ENCODE measurements around the gene FAM114A2.

DNA sequence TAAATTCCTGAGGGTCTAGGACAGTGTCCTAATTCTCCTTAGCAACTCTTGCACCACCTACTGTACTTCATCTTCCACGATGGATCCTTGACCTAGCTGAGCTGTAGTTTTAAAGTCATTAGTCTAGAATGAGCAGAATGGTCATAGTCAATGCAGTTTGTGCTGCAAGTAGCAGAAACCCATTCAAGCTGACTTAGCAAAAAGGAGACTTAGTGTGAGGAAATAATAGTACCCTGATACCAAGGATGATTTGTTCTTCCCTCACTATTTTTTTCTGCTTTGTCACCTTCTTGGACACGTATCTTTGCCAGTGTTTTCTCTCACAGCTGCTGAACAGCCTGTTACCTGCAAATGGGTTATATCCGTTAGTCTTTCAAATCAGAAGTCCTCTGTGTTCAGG lies 5.4 kb upstream of the FAM114A2 start:
- TF ChIP-seq EZH2phosphoT487 (IDR thresholded peaks at IDR 0.05; ENCODE audit: borderline replicate concordance, low read depth, low read length): no peak
- TF ChIP-seq CTCF (conservative IDR thresholded peaks at IDR 0.05; ENCODE audit: low read length): no peak

Measured in OCI-LY7 (cell line).